ENCODE data around the gene TBC1D16. TPM values are rescaled to one million over a fixed set of nuclear protein-coding genes. Genes with fewer than 3 reads are reported as not detected.
"Not testable (repeated sequence)": the region's sequence is repeated elsewhere in the genome, so short reads cannot be mapped to it uniquely, and the experiment has no call there.

TBC1D16 gene
- polyA plus RNA-seq, 2 donors = 2.4 to 3.8 TPM

DNA sequence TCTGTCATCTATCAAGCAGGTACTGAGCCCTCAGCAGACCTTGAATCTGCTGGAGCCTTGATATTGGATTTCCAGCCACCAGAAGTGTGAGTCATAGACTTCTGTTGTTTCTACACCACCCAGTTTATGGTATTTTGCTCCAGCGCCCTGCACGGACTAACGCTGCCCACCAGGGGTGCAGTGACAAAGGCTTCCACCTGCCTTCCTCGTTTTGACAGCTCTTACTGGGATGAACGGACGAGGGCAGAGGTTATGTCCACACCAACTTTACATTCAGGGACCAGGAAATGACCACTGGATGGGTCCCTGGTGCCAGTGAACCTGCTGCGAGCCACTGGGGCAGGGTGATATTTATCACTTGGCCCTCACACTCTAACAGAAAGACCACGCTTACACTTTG is 129.8 kb downstream of the TBC1D16 start:
- WGBS, 2 donors = 71 to 73% methylated on average over 8 of the region's 8 CpGs
- Histone ChIP-seq H3K27me3 (ENCODE audit: control insufficient read depth in 1 of 2, insufficient read depth in 2 of 2, low read length in 2 of 2) (no peaks in the 10 kb centered on the region), H3K27ac (ENCODE audit: low read depth in 2 of 2, low read length in 1 of 2) (no peak overlapping the region), H3K9me3 (ENCODE audit: control insufficient read depth in 2 of 2, insufficient read depth in 1 of 2, low read depth in 1 of 2, low read length in 1 of 2) (peaks cover 0 to 2% of the 10 kb centered on the region in 2 donors), H3K36me3 (ENCODE audit: control insufficient read depth in 2 of 2, insufficient read depth in 2 of 2, low read length in 1 of 2) (no peaks in the 10 kb centered on the region), H3K4me1 (ENCODE audit: control insufficient read depth in 2 of 2, insufficient read depth in 2 of 2, low read length in 1 of 2) (no peaks in the 10 kb centered on the region), H3K4me3 (ENCODE audit: low read depth in 1 of 2, low read length in 2 of 2) (no peak overlapping the region)

DNA sequence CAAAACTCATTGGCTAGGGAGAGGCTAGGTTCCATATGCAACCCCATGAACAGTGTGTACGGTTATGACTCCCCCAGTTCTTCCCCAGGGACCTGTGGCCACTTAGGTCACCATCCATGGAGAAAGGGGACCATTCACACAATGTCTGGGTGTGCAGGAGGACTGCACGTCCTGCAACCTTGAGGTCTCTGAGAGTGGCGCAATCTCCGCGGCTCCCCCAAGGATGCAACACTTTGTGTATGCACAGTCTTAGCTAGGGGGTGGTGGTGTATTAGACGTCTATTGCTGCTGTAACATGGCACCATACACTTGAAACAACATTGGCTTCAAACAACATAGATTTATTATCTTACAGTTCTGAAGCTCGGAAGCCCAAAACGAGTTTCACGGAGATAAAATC is 130.8 kb downstream of the TBC1D16 start:
- Histone ChIP-seq H3K4me3 (ENCODE audit: low read depth in 1 of 2, low read length in 2 of 2) (no peak overlapping the region), H3K9me3 (ENCODE audit: control insufficient read depth in 2 of 2, insufficient read depth in 1 of 2, low read depth in 1 of 2, low read length in 1 of 2) (peaks cover 0 to 2% of the 10 kb centered on the region in 2 donors), H3K36me3 (ENCODE audit: control insufficient read depth in 2 of 2, insufficient read depth in 2 of 2, low read length in 1 of 2) (no peaks in the 10 kb centered on the region), H3K27ac (ENCODE audit: low read depth in 2 of 2, low read length in 1 of 2) (no peak overlapping the region), H3K27me3 (ENCODE audit: control insufficient read depth in 1 of 2, insufficient read depth in 2 of 2, low read length in 2 of 2) (no peaks in the 10 kb centered on the region), H3K4me1 (ENCODE audit: control insufficient read depth in 2 of 2, insufficient read depth in 2 of 2, low read length in 1 of 2) (no peaks in the 10 kb centered on the region)
- WGBS, 2 donors = 80 to 82% methylated on average over 9 of the region's 9 CpGs

DNA sequence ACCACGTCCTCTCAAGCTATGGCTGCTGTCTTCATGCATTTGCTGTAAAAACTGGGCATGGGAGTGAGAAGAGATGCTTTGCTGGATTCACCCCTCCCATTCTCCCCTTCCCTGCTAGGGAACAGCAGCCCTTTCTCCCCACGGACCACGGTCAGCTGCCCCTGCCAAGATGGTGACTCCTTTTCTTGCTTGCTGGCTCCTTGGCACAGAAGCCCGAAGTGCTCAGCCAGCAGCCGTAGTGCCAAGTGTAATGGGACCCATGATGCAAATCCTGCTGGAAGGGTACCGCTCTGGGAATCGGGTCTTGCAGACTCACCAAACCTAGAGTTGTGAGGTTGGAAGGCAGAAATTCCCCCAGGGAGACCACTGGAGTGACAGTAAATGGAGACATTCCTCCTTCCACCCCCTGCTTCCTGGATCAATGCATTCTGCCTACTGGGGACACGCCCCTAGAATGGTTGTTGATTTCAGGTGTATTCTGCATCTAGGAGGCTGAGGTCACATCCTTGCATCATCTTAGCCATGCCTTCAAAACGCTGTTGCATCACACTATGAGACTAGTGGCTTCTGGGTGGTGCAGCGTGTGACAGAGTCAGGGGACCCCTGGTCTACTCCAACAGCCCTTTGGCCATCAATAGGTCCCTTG is 133.4 kb downstream of the TBC1D16 start:
- Histone ChIP-seq H3K9me3 (ENCODE audit: control insufficient read depth in 2 of 2, insufficient read depth in 1 of 2, low read depth in 1 of 2, low read length in 1 of 2) (peaks cover 0 to 2% of the 10 kb centered on the region in 2 donors), H3K27ac (ENCODE audit: low read depth in 2 of 2, low read length in 1 of 2) (no peak overlapping the region), H3K27me3 (ENCODE audit: control insufficient read depth in 1 of 2, insufficient read depth in 2 of 2, low read length in 2 of 2) (no peaks in the 10 kb centered on the region), H3K4me3 (ENCODE audit: low read depth in 1 of 2, low read length in 2 of 2) (no peak overlapping the region), H3K4me1 (ENCODE audit: control insufficient read depth in 2 of 2, insufficient read depth in 2 of 2, low read length in 1 of 2) (no peaks in the 10 kb centered on the region), H3K36me3 (ENCODE audit: control insufficient read depth in 2 of 2, insufficient read depth in 2 of 2, low read length in 1 of 2) (no peaks in the 10 kb centered on the region)
- 81 to 82% methylated on average over 10 of the region's 10 CpGs for WGBS, 2 donors

DNA sequence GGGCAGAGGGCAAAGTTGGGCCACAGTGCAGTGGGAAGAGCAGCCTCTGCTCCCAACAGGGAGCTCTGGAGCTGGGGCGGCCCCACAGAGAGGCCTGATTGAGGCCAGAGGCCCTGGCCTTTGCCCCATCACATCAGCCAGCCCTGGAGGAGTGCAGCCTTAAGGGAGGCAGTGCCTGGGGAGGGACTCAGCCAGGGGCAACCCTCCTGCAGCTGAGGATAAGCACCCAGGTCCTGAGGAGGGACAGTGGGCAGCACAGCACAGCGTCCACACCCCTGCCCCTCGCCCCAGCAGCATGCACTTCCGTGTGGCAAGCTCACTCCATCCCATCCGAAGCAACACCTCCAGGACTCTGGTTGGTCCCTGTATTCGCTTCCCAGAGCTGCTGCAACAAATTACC is 134.5 kb downstream of the TBC1D16 start:
- Histone ChIP-seq H3K27me3 (ENCODE audit: control insufficient read depth in 1 of 2, insufficient read depth in 2 of 2, low read length in 2 of 2) (no peaks in the 10 kb centered on the region), H3K27ac (ENCODE audit: low read depth in 2 of 2, low read length in 1 of 2) (no peak overlapping the region), H3K9me3 (ENCODE audit: control insufficient read depth in 2 of 2, insufficient read depth in 1 of 2, low read depth in 1 of 2, low read length in 1 of 2) (peaks cover 0 to 1% of the 10 kb centered on the region in 2 donors), H3K4me1 (ENCODE audit: control insufficient read depth in 2 of 2, insufficient read depth in 2 of 2, low read length in 1 of 2) (no peaks in the 10 kb centered on the region), H3K4me3 (ENCODE audit: low read depth in 1 of 2, low read length in 2 of 2) (no peak overlapping the region), H3K36me3 (ENCODE audit: control insufficient read depth in 2 of 2, insufficient read depth in 2 of 2, low read length in 1 of 2) (no peaks in the 10 kb centered on the region)
- WGBS, 2 donors = 85 to 88% methylated on average over 6 of the region's 6 CpGs

DNA sequence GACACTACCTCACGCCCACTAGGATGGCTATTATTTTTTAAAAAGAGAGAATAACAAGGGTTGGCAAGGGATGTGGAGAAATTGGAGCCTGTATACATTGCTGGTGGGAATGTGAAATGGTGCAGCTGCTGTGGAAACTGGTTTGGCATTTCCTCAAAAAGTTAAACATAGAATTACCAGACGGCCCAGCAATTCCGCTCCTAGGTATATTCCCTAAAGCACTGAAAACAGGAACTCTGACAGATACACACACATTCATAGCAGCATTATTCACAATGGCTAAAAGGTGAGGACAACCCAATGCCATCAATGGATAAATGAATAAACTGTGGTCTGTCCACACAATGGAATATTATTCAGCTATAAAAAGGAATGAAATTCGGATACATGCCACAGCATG is 136.1 kb downstream of the TBC1D16 start:
- H3K27ac ChIP-seq (ENCODE audit: low read depth in 2 of 2, low read length in 1 of 2) = no peak overlapping the region
- H3K27me3 ChIP-seq (ENCODE audit: control insufficient read depth in 1 of 2, insufficient read depth in 2 of 2, low read length in 2 of 2) = no peaks in the 10 kb centered on the region
- H3K4me1 ChIP-seq (ENCODE audit: control insufficient read depth in 2 of 2, insufficient read depth in 2 of 2, low read length in 1 of 2) = no peaks in the 10 kb centered on the region
- no peaks in the 10 kb centered on the region for H3K9me3 ChIP-seq (ENCODE audit: control insufficient read depth in 2 of 2, insufficient read depth in 1 of 2, low read depth in 1 of 2, low read length in 1 of 2)
- whole genome bisulfite sequencing, 2 donors = 81% methylated on average over 4 of the region's 4 CpGs
- no peak overlapping the region for H3K4me3 ChIP-seq (ENCODE audit: low read depth in 1 of 2, low read length in 2 of 2)
- H3K36me3 ChIP-seq (ENCODE audit: control insufficient read depth in 2 of 2, insufficient read depth in 2 of 2, low read length in 1 of 2) = no peaks in the 10 kb centered on the region

DNA sequence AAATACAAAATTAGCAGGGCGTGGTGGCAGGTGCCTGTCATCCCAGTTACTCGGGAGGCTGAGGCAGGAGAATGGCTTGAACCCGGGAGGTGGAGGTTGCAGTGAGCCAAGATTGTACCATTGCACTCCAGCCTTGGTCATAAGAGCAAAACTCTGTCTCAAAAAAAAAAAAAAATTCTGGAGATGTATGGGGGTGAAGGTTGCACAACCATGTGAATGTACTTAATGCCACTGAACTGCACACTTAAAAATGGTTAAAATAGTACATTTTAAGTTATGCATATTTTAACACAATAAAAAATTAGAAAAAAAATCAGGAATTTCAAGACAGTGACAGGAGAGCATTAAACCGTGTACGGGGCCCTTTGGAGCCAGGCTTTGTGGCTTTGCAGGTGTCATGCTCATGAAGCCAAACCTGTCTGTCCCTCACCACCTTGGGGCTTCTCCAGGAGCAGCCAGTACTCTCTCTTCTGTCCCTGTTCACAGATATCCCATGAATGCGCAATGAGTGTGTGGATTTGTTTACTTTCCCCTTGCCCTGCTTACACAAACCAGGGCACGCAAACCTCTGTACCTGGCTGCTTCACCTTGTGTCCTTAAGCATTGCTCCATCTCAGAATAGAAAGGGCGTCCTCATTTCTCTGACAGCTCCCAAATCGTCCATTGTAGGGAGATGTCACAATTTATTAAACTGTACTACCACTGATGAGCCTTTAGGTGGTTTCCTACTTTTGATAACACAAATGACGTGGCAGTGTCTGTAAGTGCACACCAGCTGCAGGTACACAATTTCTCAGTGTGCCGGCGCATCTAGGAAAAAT is 138.2 kb downstream of the TBC1D16 start:
- no peaks in the 10 kb centered on the region for H3K36me3 ChIP-seq (ENCODE audit: control insufficient read depth in 2 of 2, insufficient read depth in 2 of 2, low read length in 1 of 2)
- no peak overlapping the region for H3K27ac ChIP-seq (ENCODE audit: low read depth in 2 of 2, low read length in 1 of 2)
- H3K4me1 ChIP-seq (ENCODE audit: control insufficient read depth in 2 of 2, insufficient read depth in 2 of 2, low read length in 1 of 2) = peaks cover 3 to 8% of the 10 kb centered on the region in 2 donors
- H3K4me3 ChIP-seq (ENCODE audit: low read depth in 1 of 2, low read length in 2 of 2) = no peak overlapping the region
- 66% methylated on average over 12 of the region's 12 CpGs for WGBS, 2 donors
- no peaks in the 10 kb centered on the region for H3K27me3 ChIP-seq (ENCODE audit: control insufficient read depth in 1 of 2, insufficient read depth in 2 of 2, low read length in 2 of 2)
- no peaks in the 10 kb centered on the region for H3K9me3 ChIP-seq (ENCODE audit: control insufficient read depth in 2 of 2, insufficient read depth in 1 of 2, low read depth in 1 of 2, low read length in 1 of 2)

DNA sequence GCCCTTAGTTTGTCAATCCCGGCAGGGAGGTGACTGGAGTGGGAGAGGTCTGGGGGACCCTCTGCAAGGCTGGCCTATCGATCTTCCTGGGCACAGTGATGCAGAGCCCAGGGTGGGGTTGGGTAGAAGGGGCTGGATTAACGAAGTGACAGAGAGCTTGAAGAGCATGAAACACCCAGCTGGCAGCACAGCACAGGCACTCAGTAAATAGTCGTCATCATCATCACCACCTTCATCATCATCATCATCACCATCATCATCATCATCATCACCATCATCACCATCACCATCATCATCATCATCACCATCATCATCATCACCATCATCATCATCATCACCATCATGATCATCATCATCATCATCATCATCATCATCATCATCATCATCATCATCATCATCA is 142.2 kb downstream of the TBC1D16 start:
- H3K4me1 ChIP-seq (ENCODE audit: control insufficient read depth in 2 of 2, insufficient read depth in 2 of 2, low read length in 1 of 2) = peaks cover 4 to 17% of the 10 kb centered on the region in 2 donors
- WGBS, 2 donors = 85 to 86% methylated on average over 4 of the region's 4 CpGs
- not testable (repeated sequence) for H3K9me3 ChIP-seq (ENCODE audit: control insufficient read depth in 2 of 2, insufficient read depth in 1 of 2, low read depth in 1 of 2, low read length in 1 of 2); H3K4me3 ChIP-seq (ENCODE audit: low read depth in 1 of 2, low read length in 2 of 2); H3K27me3 ChIP-seq (ENCODE audit: control insufficient read depth in 1 of 2, insufficient read depth in 2 of 2, low read length in 2 of 2); H3K36me3 ChIP-seq (ENCODE audit: control insufficient read depth in 2 of 2, insufficient read depth in 2 of 2, low read length in 1 of 2); H3K27ac ChIP-seq (ENCODE audit: low read depth in 2 of 2, low read length in 1 of 2)

DNA sequence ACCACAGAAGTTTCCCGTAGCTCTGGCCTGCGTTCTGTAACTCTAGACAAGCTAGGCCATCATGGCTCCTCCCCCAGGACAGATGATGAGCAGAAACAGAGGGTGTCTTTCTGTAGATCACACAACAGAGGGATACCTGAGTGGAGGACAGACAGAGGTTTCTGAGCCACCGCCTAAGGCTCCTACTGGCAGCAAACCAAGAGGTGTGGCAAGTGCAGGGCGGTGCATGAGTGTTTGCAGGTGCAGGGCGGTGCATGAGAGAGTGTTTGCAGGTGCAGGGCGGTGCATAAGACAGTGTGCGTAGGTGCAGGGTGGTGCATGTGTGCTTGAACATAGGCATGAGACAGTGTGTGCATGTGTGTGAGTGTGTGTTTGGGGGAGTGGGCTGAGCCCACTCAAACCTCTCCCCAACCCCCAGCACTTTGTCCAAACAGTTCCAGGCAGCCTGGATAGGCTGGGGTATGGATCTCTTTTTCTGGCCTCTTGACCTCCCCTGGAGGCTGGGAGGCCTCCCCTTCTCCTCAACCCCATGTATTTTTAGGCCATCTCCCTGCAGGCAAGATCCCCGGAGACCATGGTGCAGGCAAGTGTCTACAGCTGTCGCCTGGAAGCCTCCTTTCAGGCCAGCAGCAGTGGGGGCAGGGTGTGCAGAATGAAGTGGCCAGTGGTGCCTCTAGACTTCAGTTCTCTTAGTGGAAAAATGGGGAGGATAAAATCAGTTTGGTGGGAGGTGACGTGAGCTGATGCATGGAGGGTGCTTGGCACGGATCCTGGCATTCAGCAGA is 143.0 kb downstream of the TBC1D16 start:
- peaks cover 0 to 3% of the 10 kb centered on the region in 2 donors for H3K27me3 ChIP-seq (ENCODE audit: control insufficient read depth in 1 of 2, insufficient read depth in 2 of 2, low read length in 2 of 2)
- no peak overlapping the region for H3K27ac ChIP-seq (ENCODE audit: low read depth in 2 of 2, low read length in 1 of 2)
- no peaks in the 10 kb centered on the region for H3K9me3 ChIP-seq (ENCODE audit: control insufficient read depth in 2 of 2, insufficient read depth in 1 of 2, low read depth in 1 of 2, low read length in 1 of 2)
- peaks cover 4 to 17% of the 10 kb centered on the region in 2 donors for H3K4me1 ChIP-seq (ENCODE audit: control insufficient read depth in 2 of 2, insufficient read depth in 2 of 2, low read length in 1 of 2)
- 52 to 55% methylated on average over 11 of the region's 11 CpGs for WGBS, 2 donors
- no peaks in the 10 kb centered on the region for H3K36me3 ChIP-seq (ENCODE audit: control insufficient read depth in 2 of 2, insufficient read depth in 2 of 2, low read length in 1 of 2)
- no peak overlapping the region for H3K4me3 ChIP-seq (ENCODE audit: low read depth in 1 of 2, low read length in 2 of 2)

DNA sequence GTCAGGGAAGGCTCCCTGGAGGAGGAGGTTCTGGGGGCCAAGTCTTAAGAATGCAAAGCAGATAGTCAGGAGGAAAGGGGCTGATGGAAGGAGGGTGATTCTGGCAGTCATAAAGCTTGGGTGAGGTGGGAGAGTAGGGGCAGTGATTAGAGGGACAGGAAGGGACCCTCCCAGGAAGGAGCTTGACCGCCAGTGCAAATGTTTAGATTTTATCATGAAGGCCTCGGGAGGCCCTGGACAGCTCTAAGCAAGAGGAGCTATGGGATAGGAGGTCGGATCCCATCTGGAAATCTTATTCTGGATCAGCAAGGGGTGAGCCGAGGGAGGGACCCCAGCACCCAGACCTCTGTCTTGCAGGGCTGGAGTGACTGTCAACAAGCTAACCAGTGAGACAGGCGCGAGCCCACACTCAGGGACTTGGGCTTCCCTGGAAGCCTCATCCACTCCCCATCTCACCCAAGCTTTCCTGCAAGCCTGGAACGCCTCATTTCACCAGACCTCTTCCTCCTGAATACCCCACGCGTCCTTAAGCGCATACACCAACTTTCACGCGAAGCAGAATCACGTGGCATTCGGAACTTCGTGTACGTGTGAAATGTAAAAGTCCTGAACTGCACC is 144.4 kb downstream of the TBC1D16 start:
- H3K27me3 ChIP-seq (ENCODE audit: control insufficient read depth in 1 of 2, insufficient read depth in 2 of 2, low read length in 2 of 2) = peaks cover 0 to 3% of the 10 kb centered on the region in 2 donors
- no peak overlapping the region for H3K27ac ChIP-seq (ENCODE audit: low read depth in 2 of 2, low read length in 1 of 2)
- 74 to 76% methylated on average over 16 of the region's 16 CpGs for WGBS, 2 donors
- H3K9me3 ChIP-seq (ENCODE audit: control insufficient read depth in 2 of 2, insufficient read depth in 1 of 2, low read depth in 1 of 2, low read length in 1 of 2) = no peaks in the 10 kb centered on the region
- H3K4me3 ChIP-seq (ENCODE audit: low read depth in 1 of 2, low read length in 2 of 2) = no peak overlapping the region
- H3K36me3 ChIP-seq (ENCODE audit: control insufficient read depth in 2 of 2, insufficient read depth in 2 of 2, low read length in 1 of 2) = no peaks in the 10 kb centered on the region
- H3K4me1 ChIP-seq (ENCODE audit: control insufficient read depth in 2 of 2, insufficient read depth in 2 of 2, low read length in 1 of 2) = peaks cover 4 to 17% of the 10 kb centered on the region in 2 donors

Data from esophagus (tissue), 2 donors.